NCI-H69 (cell line): ENCODE measurements around the gene DDOST.
"Not testable (repeated sequence)": the region's sequence is repeated elsewhere in the genome, so short reads cannot be mapped to it uniquely, and the experiment has no call there.

Experiments
- DNase-seq: peaks from one replicate; lab custom pipeline; 2025; lab: John Stamatoyannopoulos, UW

Gene DDOST

GRCh38 chr1:20691872-20692271, 30.7 kb upstream of the DDOST start:
- no peak for DNase-seq

GRCh38 chr1:20689645-20690056, 28.5 kb upstream of the DDOST start:
- DNase-seq, result no peak

GRCh38 chr1:20686883-20687725, 25.9 kb upstream of the DDOST start:
- DNase-seq, result no peak

- DNase-seq, result no peak
Measured at GRCh38 chr1:20685741-20686140, 24.6 kb upstream of the DDOST start.

- no peak for DNase-seq
Measured at GRCh38 chr1:20685099-20685662, 24.0 kb upstream of the DDOST start.

GRCh38 chr1:20684651-20685050, 23.5 kb upstream of the DDOST start:
- DNase-seq, result no peak

- DNase-seq, result no peak
Measured at GRCh38 chr1:20684050-20684620, 23.0 kb upstream of the DDOST start.

GRCh38 chr1:20683614-20684013, 22.4 kb upstream of the DDOST start:
- no peak for DNase-seq

GRCh38 chr1:20682571-20683236, 21.5 kb upstream of the DDOST start:
- DNase-seq, result no peak

- no peak for DNase-seq
Measured at GRCh38 chr1:20681999-20682398, 20.8 kb upstream of the DDOST start.

GRCh38 chr1:20680269-20680668, 19.1 kb upstream of the DDOST start:
- DNase-seq, result no peak

- no peak for DNase-seq
Measured at GRCh38 chr1:20678599-20678998, 17.4 kb upstream of the DDOST start.

GRCh38 chr1:20673626-20674025, 12.5 kb upstream of the DDOST start:
- DNase-seq, result not testable (repeated sequence)

GRCh38 chr1:20672265-20672632, 11.1 kb upstream of the DDOST start:
- no peak for DNase-seq

- no peak for DNase-seq
Measured at GRCh38 chr1:20670936-20671335, 9.8 kb upstream of the DDOST start.

GRCh38 chr1:20668581-20668980, 7.4 kb upstream of the DDOST start:
- no peak for DNase-seq

- DNase-seq, result peak; percentile 15
Measured at GRCh38 chr1:20666804-20667203, 5.6 kb upstream of the DDOST start.

- DNase-seq, result no peak
Measured at GRCh38 chr1:20666146-20666545, 5.0 kb upstream of the DDOST start.

- no peak for DNase-seq
Measured at GRCh38 chr1:20665726-20666125, 4.6 kb upstream of the DDOST start.

GRCh38 chr1:20663969-20664715, 3.0 kb upstream of the DDOST start:
- no peak for DNase-seq

- peak; percentile 1 for DNase-seq
Measured at GRCh38 chr1:20663365-20663764, 2.2 kb upstream of the DDOST start.

GRCh38 chr1:20662110-20662475, 924 bp upstream of the DDOST start:
- peak; percentile 8 for DNase-seq
